Activated CD4-positive, CD25-positive, alpha-beta regulatory T cell treated with anti-CD3 and anti-CD28 coated beads, Interleukin-2, amount 50 U/mL, for 72 hours (primary cell): ENCODE measurements around the gene NEAT1.

Experiments used
- DNase-seq: peaks from one replicate; pipeline ENCODE4 v3.0.0; 2021

Gene NEAT1

GRCh38 chr11:65422633-65423515 is at the start of gene NEAT1:
Gene NEAT1, plus strand, starts transcription at chr11:65422798.
- DNase-seq, result peak; percentile 95

DNA sequence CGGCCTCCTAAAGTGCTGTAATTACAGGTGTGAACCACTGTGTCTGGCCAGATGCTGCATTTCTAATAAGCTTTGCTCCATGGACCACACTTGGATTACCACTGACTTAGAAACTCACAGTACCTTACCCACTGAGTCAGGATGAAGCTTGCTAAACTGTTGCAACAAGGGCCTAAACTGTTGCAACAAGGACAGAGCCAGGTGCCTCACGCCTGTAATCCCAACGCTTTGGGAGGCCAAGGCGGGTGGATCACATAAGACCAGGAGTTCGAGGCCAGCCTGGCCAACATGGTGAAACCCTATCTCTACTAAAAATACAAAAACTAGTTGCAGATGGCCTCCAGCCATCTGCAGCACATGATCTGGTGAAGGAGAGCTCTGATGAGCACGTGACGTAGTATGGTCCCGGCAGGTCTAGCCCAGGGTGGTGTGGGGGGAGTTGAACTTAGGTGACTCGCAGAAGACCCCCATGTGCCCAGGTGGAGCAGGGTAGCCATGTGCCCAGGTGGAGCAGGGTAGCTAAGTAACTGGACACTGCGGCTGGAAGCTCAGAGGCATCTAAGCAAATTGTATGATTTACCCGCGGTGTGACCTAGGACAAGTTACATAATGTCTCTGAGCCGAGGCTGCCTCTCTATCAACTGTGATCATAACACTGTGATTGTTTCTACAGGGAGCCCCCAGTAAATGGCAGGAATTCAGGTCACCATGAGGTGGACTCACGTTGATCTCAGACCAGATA is 48.6 kb upstream of the NEAT1 start:
- DNase-seq, result no peak

GRCh38 chr11:65375012-65375411 is 47.6 kb upstream of the NEAT1 start:
- no peak for DNase-seq

GRCh38 chr11:65376138-65376713 is 46.4 kb upstream of the NEAT1 start:
- DNase-seq, result no peak

GRCh38 chr11:65377036-65377435 is 45.6 kb upstream of the NEAT1 start:
- no peak for DNase-seq

GRCh38 chr11:65377777-65378176 is 44.8 kb upstream of the NEAT1 start:
- DNase-seq, result no peak

DNA sequence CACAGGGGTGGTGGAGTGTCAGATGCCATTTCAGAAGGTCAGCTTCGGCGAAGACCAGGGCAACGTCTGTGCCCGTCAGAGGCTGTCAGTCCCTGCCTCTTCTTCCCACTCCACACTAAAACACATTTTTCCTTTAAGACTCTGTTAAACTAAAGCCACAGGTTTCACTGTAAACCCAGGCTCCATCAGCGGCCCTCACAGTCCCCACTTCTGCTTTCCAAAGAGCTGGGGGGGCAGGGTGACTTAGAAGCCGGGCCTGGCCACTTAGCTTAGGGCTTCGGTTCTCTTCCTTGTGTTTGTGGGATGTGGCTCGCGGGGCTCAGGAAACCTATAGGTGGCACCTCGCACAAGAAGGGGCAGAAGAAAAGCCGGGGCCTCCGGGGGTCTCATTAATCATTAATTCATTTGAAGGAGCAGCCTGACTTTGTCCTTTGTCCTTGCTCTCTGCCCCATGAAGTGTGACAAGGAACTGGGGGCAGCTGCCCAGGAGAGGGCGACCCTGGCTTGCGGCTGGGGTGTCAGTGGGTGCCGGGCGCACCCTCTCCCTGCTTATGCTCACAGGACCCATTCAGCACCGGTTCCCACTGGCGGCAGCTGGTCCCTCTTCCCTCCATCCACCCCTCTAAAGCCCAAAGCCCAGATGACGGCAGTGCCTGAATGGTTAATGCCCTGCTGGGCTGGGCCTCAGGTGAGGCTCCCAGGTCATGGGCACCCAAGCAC is 44.2 kb upstream of the NEAT1 start:
- DNase-seq, result no peak

GRCh38 chr11:65378928-65379638 is 43.5 kb upstream of the NEAT1 start:
- DNase-seq, result no peak

- DNase-seq, result no peak
Observed at GRCh38 chr11:65379698-65380459, 42.7 kb upstream of the NEAT1 start.

DNA sequence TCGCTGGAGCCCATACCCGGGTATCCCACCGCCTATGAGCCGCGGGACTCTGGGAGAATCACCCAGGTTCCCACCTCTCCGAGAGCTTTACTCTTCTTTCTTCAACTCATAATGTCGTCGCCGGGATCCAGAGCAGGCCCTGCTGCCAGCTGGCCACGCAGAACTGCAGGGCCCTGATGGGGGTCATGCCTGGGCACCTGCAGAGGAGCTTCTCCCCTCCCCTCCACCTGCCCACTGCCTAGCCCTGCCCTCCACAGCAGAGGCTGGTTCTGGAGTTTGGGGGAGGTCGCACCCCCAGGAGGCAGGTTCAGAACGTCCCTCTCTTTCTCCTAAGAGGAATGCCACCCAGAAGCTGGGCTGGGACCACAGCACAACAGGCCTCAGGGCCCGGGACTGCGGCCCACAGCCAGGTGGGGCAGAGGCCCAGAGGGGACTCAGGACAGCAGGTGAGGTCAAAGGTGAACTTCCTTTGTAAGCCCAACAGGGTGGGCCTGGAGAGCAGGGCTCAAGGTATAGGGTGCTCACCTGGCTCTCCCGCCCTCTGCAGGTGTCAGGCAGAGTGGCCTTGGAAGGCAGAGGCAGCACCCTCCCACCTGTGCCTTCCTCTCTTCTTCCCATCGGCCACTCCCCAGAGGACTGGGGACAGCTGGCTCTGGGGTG is 42.0 kb upstream of the NEAT1 start:
- DNase-seq, result no peak

GRCh38 chr11:65381716-65382032 is 40.9 kb upstream of the NEAT1 start:
- DNase-seq, result no peak

DNA sequence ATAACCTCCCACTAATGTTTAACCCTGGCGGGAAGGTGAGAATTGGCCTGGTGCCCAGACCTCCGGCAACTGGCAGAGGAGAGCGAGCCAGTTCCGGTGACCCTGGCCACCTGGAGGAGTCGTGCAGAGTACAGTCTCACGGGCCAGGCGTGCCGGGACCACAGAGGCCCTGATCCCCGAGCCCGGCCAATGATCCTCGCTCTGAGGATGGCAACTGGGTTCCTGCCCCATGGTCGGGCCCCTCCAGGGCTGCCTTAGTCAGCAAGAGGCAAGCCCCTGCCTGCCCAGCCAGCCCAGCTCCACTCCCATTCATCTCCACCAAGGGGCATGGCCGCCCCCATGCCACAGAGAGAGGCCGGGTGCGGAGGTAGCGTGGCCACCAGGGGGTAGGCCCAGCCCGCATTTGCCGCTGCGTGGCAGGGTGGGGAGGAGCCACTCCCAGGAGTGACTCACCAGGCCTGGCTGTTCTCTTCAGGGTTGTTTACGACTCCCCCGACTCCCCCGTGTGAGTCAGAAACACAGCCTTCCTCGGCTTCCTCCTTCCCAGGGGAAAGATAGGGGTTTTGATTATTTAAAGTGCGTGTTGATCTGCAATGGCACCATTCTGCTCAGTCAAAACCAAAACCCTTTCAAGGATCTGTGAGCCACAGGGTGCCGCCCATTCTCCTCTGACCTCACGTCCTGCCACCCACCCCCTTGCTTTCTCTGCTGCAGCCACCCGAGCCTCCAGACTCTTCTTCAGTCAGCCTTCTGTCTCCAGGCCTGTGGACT is 40.4 kb upstream of the NEAT1 start, which contains the start of gene SLC25A45:
Gene SLC25A45, minus strand, starts transcription at position 614 of the 771 bp plus-strand sequence. CDS start 695 bp downstream, outside the sequence.
- DNase-seq, result peak; percentile 92

GRCh38 chr11:65382804-65383368 is 39.7 kb upstream of the NEAT1 start:
- DNase-seq, result no peak

GRCh38 chr11:65383778-65384177 is 38.8 kb upstream of the NEAT1 start:
- no peak for DNase-seq

GRCh38 chr11:65384301-65384889 is 38.2 kb upstream of the NEAT1 start:
- DNase-seq, result no peak

DNA sequence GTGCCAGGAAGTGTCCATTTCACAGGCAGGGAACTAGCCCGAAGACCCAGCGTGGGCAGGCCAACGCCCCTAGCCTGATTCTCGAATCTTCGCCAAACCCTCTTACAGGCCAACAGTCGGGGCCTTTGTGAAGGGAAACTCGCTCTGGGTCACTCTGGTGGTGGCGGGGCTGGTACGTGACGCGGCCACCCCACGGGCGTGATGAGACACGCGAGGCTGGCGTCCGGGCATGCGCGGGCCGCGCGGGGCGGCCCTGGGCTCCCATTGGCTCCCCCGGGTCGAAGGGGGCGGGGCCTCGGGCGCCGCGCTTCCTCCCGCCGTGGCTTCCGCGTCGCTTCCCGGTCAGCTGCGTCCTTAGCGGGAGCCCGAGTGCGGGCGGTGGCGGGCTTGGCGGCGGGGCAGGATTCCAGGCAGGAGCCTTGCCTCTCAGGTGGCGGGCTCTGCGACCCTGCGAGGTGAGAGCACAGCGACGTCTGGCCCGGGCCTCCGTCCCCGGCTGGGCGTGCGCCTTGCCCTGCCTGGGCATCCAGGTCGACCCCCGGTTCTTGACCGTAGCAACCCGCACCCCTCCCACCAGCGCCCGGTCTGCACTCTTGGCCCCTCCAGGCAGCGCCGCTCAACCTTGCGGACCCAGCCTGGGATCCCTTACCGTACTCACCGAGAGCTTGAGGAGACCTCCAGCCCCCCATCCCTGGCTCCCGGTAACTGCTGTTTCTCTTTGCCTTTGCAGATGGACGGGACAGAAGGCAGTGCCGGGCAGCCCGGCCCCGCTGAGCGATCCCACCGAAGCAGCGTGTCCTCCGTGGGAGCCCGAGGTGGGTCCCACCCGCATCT is 36.1 kb upstream of the NEAT1 start, which contains the start of gene FRMD8:
Gene FRMD8, plus strand, starts transcription at position 331 of the 834 bp plus-strand sequence. Its CDS starts 400 bp downstream, at position 731.
- peak; percentile 91 for DNase-seq

DNA sequence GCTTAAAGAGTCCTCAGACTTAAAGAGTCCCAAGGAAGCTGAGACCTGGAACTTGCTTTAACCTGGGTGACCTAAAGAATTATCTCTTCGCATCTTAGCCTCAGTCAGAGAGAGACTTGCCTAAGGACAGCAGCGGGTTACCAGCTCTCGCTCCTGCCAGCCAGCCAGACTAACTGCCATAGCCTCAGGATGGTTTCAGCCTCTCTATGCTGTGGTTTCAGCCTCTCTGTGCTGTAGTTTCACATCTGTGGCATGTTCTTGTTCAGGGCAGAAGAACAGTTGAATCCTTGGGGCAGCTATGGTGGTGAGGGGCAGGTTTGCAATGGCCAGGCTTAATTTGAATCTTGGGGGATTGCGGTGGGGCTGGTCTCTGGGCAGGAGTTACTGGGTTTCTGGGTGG is 33.9 kb upstream of the NEAT1 start:
- no peak for DNase-seq

DNA sequence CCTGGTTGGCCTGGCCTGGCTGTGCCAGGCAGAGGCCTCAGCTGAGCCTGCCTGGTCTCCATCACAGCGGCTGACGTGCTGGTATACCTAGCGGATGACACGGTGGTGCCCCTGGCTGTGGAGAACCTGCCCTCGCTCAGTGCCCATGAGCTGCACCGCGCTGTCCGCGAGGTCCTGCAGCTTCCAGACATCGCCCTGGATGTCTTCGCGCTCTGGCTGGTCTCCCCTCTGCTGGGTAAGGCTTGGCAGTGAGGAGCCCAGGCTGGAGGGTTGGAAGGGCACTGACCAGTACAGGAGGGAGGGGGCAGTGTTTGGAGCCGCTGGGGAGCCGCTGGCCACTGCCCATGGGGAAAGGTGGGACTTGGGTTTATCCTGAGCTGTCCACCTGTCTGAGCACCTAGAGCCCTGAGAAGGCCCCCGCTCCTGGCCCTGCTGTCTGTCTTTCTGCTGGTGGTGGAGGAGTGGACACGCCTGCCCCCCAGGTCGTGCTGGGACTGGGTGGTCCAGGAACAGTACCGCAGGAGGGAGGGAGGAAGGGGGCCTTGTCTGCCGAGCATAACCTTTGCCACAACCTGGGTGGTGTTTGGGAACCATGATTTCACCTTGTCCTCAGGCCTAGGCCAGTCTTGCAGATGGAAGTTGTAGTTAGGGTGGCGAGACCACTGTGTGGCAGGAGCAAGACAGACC is 33.2 kb upstream of the NEAT1 start:
- DNase-seq, result no peak
